ENCODE results near the gene PPP3R1.

Gene PPP3R1

GRCh38 chr2:68252400-68253218, at the start of gene PPP3R1:
Gene PPP3R1 (minus strand): TSS chr2:68252532. CDS start chr2:68252127, 405 bp downstream.
- TF ChIP-seq, protein P1, sequence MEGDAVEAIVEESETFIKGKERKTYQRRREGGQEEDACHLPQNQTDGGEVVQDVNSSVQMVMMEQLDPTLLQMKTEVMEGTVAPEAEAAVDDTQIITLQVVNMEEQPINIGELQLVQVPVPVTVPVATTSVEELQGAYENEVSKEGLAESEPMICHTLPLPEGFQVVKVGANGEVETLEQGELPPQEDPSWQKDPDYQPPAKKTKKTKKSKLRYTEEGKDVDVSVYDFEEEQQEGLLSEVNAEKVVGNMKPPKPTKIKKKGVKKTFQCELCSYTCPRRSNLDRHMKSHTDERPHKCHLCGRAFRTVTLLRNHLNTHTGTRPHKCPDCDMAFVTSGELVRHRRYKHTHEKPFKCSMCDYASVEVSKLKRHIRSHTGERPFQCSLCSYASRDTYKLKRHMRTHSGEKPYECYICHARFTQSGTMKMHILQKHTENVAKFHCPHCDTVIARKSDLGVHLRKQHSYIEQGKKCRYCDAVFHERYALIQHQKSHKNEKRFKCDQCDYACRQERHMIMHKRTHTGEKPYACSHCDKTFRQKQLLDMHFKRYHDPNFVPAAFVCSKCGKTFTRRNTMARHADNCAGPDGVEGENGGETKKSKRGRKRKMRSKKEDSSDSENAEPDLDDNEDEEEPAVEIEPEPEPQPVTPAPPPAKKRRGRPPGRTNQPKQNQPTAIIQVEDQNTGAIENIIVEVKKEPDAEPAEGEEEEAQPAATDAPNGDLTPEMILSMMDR (IDR thresholded peaks at IDR 0.05; ENCODE audit: low read depth, low read length, poor library complexity, severe bottlenecking) = no peak
- no peak for TF ChIP-seq EZH2phosphoT487 (IDR thresholded peaks at IDR 0.05; ENCODE audit: borderline replicate concordance, low read length)
- Histone ChIP-seq H3K27ac (ENCODE audit: low read depth, low read length) (peak within 1 kb of the TSS; percentile 88), H4K20me1 (ENCODE audit: control insufficient read depth, insufficient read depth, low read depth, low read length) (peaks cover 32% of the 10 kb centered on the region), H3K27me3 (ENCODE audit: control insufficient read depth, low read length) (no peaks in the 10 kb centered on the region), H3K79me2 (ENCODE audit: control insufficient read depth, low read length) (peaks cover 67% of the 10 kb centered on the region), H3K9me3 (ENCODE audit: control insufficient read depth, insufficient read depth, low read length) (no peaks in the 10 kb centered on the region), H3K36me3 (ENCODE audit: control insufficient read depth, low read length) (peaks cover 44% of the 10 kb centered on the region), H3K4me1 (ENCODE audit: control insufficient read depth, low read length) (peaks cover 40% of the 10 kb centered on the region), H3F3A (ENCODE audit: control insufficient read depth, insufficient read depth) (peaks cover 8% of the 10 kb centered on the region), H3K4me3 (ENCODE audit: low read length) (peak within 1 kb of the TSS; percentile 99), H3K9me2 (replicated peaks; ENCODE audit: control insufficient read depth, low read length) (no peaks in the 10 kb centered on the region), H3K4me2 (ENCODE audit: low read length) (peak within 1 kb of the TSS; percentile 82)

- H3F3A ChIP-seq (ENCODE audit: control insufficient read depth, insufficient read depth) = no peaks in the 10 kb centered on the region
- H3K4me1 ChIP-seq (ENCODE audit: control insufficient read depth, low read length) = peaks cover 29% of the 10 kb centered on the region
- H3K4me2 ChIP-seq (ENCODE audit: low read length) = peak overlapping the region; percentile 59
- no peaks in the 10 kb centered on the region for H3K27me3 ChIP-seq (ENCODE audit: control insufficient read depth, low read length)
- H4K20me1 ChIP-seq (ENCODE audit: control insufficient read depth, insufficient read depth, low read depth, low read length) = no peaks in the 10 kb centered on the region
- no peaks in the 10 kb centered on the region for H3K9me2 ChIP-seq (replicated peaks; ENCODE audit: control insufficient read depth, low read length)
- peak overlapping the region; percentile 40 for H3K27ac ChIP-seq (ENCODE audit: low read depth, low read length)
- TF ChIP-seq, protein P1 (IDR thresholded peaks at IDR 0.05; ENCODE audit: low read depth, low read length, poor library complexity, severe bottlenecking) = no peak
- no peak for TF ChIP-seq EZH2phosphoT487 (IDR thresholded peaks at IDR 0.05; ENCODE audit: borderline replicate concordance, low read length)
- H3K9me3 ChIP-seq (ENCODE audit: control insufficient read depth, insufficient read depth, low read length) = no peaks in the 10 kb centered on the region
- no peaks in the 10 kb centered on the region for H3K79me2 ChIP-seq (ENCODE audit: control insufficient read depth, low read length)
- H3K4me3 ChIP-seq (ENCODE audit: low read length) = peak overlapping the region; percentile 21; the same call in 1 of the 2 replicates
- no peaks in the 10 kb centered on the region for H3K36me3 ChIP-seq (ENCODE audit: control insufficient read depth, low read length)
These were observed 43.2 kb upstream of the PPP3R1 start for GRCh38 chr2:68295516-68295915.

DNA sequence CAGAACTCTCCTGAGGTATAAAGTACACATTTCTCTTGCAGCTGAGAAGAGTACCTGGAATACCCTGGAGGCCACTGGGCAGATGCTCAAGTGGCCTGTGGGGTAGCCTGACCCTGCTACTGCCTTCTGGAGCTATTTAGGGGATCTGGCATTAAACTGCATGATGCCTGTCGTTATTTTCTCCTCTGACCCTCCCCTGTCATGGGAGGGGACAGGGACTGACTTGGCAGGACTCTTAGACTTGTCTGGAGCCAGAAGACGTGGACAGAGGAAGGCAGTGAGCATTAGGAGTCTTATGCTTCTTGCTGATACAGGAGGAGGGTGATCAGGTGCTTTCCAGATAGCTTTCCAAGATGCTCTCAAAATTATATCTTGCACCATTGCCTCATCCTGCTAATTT, 42.6 kb upstream of the PPP3R1 start:
- TF ChIP-seq EZH2phosphoT487 (IDR thresholded peaks at IDR 0.05; ENCODE audit: borderline replicate concordance, low read length) = no peak
- TF ChIP-seq, protein P1 (IDR thresholded peaks at IDR 0.05; ENCODE audit: low read depth, low read length, poor library complexity, severe bottlenecking) = no peak
- no peaks in the 10 kb centered on the region for H3K79me2 ChIP-seq (ENCODE audit: control insufficient read depth, low read length)
- H3K4me2 ChIP-seq (ENCODE audit: low read length) = peak overlapping the region; percentile 59
- H3K36me3 ChIP-seq (ENCODE audit: control insufficient read depth, low read length) = no peaks in the 10 kb centered on the region
- peak overlapping the region; percentile 40; the same call in 1 of the 2 replicates for H3K27ac ChIP-seq (ENCODE audit: low read depth, low read length)
- H3K4me3 ChIP-seq (ENCODE audit: low read length) = 0 out of 2 replicates have a peak overlapping the region, but pooled peaks have one; percentile 21
- H3K9me2 ChIP-seq (replicated peaks; ENCODE audit: control insufficient read depth, low read length) = no peaks in the 10 kb centered on the region
- no peaks in the 10 kb centered on the region for H3K9me3 ChIP-seq (ENCODE audit: control insufficient read depth, insufficient read depth, low read length)
- H4K20me1 ChIP-seq (ENCODE audit: control insufficient read depth, insufficient read depth, low read depth, low read length) = no peaks in the 10 kb centered on the region
- no peaks in the 10 kb centered on the region for H3F3A ChIP-seq (ENCODE audit: control insufficient read depth, insufficient read depth)
- H3K27me3 ChIP-seq (ENCODE audit: control insufficient read depth, low read length) = no peaks in the 10 kb centered on the region
- peaks cover 29% of the 10 kb centered on the region for H3K4me1 ChIP-seq (ENCODE audit: control insufficient read depth, low read length)

Measured in DOHH2 (cell line).